RKO (cell line): ENCODE results near the gene DPP7.

ENCODE experiments used
- DNase-seq: peaks from one replicate; pipeline ENCODE4 v3.0.0-alpha.2; 2016; ENCODE audit warnings: low spot score

DPP7 gene

DNA sequence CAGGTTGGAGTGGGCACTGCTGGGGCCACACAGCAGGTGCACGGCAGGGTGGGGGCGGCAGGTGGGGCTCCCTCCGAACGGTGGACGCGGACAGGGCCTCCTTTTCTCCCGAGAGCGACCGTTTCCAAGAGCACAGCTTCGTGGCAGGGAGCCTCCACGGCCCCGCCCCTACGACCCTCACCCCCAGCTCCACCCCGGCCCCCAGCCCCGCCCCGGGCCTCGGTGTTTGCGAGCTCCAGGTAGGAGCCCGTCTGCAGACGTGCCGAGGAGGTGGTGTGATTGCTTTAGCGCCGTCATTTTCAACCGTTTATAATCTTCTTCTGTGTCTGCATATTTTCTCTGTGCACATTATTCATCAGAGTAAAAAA lies 33.2 kb upstream of the DPP7 start:
- DNase-seq, result no peak

DNA sequence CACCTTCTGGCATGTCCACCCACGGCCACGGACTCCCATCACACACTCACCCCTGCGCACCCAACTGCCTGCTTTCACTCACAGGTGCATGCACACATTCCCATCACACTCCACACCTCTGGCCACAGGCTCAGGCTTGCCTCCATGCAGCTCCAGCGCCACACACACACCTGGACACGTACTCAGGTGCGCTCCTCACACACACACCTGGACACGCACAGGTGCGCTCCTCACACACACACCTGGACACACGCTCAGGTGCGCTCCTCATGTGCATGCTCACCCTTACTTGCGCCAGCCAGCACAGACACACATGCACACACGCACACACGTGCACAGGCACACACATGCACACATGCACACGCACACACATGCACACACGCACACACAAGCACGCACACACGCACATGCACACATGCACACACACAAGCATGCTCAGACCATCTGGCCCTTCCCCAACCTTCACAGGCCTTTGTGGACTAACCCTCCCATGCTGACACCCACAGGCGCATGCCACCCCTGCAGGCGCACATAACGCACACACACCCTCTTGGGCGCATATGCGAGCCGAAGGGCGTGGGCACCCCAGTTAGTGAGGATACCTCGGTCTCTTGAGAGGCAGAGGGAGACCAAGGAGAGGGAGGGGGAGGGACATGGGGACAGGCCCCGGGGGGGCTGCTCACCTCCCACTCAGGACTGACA lies 32.7 kb upstream of the DPP7 start:
- no peak for DNase-seq

DNA sequence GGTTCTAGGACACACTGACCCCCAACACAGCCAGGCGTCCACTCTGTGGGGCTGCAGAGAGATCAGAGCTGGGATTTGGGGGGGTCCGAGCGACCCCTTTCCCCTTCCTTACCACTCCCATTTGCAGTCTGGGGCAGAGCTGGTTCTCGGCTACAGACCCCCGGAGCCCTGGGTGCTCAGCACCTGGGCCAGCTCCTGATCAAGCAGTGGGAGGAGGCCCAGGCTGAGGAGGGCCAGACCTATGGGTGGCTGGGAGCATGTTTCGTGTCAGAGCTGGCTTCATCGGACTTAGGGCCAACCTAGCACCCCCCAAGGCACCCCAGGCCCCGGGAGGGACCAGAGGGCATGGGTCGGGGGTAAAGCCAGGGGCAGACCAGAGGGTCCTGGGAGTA lies 32.0 kb upstream of the DPP7 start:
- no peak for DNase-seq

DNA sequence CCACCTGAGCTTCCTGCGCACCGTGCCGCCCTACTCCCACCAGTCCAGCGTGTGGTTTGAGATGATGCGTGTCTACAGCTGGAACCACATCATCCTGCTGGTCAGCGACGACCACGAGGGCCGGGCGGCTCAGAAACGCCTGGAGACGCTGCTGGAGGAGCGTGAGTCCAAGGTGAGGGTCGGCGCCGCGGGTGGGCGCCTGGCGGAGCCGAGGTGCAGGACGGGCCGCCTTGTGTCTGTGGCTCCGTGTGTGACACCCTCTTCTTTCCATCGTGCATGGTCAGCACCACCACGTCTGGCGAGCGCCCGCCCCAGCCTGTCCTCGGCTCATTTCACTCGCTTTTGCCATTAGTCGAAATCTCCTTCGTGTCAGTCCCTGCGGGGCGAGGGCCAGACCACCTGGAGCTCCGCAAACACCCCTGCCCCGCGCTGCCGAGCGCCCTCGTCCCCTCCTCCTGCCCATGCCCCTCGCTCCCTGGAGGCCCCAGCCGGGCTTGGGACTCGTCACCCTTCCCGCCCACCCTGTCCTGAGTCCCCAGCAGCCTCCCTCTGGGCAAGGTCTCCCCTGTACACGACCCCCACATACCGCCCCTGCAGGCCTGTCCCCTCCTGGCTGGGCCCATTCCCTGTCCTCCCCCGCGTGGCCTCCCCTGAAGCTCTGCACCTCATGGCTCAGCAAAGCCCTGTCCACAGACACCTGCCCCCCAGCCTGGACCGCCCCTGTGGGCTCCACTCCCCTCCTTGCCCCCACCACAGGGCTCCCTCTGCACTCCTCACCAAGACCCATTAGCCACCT lies 31.4 kb upstream of the DPP7 start:
- DNase-seq, result no peak

DNA sequence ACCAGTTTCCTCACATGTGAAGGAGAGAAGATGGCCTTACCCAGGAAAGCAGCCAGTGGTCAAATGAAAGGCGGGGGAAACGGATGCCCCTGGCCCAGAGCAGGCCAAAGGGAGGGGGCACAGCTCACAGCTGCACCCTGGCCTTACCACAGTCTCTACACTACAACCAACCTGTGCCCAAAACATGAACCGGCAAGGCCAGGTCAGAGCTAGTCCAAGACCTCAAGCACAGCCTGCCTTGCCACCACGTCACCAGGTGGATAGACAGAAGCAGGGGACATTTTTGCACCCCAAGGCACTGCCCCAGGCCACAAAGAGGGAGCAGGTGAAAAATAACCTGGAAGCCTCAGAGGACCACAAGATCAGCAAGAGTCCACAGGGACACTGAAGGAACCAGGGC lies 28.9 kb upstream of the DPP7 start:
- DNase-seq, result no peak

DNA sequence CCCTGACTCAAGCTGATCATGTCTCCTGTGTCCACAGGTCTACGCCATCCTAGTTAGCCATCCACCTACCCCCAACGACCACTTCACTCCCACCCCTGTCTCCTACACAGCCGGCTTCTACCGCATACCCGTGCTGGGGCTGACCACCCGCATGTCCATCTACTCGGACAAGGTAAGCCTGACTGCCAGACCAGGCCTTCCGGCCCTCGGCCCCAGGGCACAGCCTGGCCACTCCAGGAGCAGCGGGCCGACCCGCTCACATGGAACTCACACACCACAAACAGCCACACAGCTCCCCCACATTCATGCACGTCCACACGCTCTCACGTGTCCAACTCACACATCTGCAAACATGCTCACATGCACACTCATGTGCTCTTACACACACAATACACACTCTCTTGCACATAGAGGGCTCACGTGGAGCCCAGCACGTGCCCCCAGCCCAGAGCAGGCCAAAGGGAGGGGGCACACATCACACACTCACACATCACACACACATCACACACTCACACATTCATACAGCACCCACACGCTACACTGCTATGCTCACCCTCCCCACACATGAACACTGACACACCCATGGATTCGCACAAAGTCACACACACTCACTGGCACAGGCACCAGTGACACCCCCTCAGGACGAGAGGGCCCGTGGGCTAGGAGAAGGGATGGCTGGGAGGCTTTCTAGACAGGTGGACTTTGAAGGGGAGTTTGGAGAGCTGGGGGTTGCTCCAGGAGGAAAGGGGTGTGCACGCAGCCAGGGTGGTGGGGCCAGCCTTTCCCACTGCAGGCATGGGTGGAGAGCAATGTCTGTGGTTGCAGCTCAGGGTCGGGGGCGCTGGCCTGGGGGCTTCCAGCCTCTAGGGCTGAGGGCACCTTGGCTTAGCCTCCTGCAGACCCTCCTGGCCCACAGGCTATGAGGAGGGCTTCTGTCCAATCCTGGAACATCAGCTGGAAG lies 27.7 kb upstream of the DPP7 start:
- DNase-seq, result no peak

DNA sequence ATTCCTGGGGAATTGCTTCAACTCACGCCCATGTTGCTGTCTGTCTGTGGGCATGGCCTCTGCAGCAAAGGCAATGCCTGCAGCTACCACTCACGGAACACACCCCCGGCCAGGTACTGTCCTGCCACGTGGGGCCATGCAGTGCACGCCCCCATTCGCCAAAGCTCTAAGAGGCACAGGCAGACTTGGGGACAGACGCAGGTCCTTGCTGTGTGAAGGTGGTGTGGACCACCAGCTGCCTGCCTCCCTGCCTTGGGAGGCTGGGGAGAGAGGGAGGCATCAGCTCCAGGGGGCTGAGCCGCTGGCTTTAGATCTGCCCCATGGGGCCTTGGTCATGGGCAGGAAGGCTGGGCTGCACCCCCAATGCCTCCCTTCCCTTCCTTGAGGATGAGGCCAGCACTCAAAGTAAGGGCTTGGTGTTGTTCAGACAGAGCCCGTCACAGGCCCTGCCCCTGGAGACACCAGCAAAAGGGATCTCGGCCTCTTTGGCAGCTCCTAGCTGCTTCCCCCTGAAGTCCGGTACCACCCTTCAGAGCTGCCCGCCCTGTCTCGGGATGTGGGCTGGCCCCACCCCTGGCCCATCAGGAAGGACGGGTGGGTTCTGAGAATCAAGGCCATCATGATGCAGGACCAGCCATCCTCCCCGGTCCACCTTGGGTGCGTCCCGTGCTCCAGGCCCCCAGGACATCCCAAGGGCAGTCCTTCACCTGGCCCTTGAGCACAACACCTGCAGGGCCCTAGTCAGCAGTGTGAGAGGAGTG lies 26.7 kb upstream of the DPP7 start:
- DNase-seq, result no peak

DNA sequence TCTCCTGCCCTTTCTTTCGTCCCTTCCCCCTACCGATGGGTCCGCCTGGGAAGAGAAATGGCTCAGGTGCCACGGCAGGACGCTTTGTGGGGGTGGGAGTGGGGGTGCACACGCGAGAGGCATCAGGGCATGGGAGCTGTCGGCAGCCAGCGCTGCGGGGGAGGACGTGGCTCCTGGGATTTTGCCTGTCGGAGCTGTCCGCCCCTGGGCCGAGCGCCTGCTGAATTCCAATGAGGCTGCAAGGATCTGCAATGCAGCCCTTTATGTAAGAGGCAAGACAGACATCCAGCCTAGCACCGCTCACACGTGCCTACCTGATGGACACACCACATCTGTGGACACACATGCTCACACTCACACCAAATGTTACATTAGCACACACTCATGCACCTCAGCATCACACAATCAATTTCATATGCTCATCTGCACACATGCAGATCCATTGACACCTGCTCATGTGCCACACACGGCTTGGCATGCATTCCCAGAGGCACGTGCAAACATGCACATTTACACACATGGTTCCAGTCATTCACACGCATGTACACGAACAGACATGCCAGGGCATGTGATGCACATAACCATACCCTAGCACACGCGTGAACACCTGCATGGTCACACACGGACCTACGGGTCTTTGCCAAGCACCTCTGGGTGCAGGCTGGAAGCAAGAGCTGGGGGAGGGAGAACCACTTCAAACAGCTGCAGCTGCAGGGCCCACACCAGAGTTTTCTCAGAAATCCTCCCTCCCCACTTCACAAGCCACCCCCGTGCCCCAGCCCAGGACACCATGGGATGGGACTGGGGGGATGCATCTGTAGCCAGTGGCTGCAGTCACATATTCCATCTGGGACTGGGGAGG lies 25.8 kb upstream of the DPP7 start:
- no peak for DNase-seq

DNA sequence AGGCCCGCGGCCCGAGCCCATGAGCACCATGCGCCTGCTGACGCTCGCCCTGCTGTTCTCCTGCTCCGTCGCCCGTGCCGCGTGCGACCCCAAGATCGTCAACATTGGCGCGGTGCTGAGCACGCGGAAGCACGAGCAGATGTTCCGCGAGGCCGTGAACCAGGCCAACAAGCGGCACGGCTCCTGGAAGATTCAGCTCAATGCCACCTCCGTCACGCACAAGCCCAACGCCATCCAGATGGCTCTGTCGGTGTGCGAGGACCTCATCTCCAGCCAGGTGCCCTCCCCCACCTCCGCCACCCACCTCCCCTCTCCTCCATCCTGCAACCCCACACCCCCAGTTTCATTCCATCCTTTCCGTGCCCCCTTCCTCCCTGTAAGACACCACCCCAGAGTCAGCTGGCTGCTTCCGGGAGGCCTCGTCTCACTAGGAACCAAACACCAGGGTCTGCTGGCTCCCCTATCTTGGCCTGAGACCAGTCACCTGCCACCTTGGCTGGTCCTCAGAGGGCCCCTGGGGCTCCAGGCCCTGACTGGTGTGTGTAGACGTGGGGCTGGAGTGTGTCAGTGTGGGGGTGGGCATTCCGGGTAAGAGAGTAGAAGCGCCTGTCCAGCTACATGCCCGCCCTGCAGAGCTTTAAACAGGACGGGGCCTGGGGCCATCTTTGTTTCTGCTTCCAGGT lies 25.1 kb upstream of the DPP7 start:
- no peak for DNase-seq

DNA sequence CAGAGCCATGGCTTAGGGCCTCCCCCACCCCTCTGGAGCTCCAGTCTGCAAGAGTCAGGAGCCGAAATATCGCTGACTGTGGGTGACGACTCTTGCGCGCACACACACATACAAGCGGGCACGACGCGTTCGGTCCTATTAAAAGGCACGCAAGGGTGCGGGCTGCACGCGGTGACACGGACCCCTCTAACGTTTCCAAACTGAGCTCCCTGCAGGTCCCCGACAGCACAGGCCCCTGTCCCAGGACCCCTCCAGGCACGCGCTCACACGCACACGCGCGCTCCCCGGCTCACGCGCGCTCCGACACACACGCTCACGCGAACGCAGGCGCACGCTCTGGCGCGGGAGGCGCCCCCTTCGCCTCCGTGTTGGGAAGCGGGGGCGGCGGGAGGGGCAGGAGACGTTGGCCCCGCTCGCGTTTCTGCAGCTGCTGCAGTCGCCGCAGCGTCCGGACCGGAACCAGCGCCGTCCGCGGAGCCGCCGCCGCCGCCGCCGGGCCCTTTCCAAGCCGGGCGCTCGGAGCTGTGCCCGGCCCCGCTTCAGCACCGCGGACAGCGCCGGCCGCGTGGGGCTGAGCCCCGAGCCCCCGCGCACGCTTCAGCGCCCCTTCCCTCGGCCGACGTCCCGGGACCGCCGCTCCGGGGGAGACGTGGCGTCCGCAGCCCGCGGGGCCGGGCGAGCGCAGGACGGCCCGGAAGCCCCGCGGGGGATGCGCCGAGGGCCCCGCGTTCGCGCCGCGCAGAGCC lies 24.4 kb upstream of the DPP7 start, which contains the start of gene GRIN1:
Gene GRIN1 (plus strand): TSS at position 433 of the 746 bp plus-strand sequence. CDS start 333 bp downstream, outside the sequence.
- no peak for DNase-seq

DNA sequence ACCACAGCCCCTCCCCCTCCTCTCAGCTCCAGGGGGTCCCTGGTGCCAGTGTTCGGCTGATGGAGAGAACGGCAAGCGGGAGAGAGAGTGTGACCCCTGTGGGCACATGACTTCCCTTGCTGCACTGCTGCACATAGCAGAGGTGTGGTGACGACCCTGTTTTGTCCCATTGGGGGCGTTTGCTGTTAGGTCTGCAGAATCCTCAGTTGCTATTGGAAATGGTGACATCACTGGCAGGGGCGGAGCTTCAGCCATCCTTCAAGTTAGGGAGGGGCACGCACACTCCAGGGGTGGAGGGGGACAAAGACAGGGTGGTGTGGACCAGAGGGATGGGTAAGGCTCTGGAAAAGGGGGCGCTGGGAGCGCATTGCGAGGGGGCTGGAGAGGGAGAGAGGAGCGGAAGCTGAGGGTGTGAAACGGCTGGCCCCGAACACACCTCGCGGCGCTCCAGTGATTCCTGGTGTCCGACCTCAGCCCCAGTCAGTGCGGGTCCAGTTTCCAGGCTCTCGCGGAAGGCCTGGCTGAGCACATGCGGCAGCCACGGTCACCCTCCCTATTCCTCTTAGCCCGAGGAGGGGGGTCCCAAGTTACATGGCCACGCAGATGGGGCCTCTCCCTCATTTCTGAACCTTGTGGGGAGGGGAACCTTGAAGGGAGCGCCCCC lies 23.7 kb upstream of the DPP7 start:
- no peak for DNase-seq

DNA sequence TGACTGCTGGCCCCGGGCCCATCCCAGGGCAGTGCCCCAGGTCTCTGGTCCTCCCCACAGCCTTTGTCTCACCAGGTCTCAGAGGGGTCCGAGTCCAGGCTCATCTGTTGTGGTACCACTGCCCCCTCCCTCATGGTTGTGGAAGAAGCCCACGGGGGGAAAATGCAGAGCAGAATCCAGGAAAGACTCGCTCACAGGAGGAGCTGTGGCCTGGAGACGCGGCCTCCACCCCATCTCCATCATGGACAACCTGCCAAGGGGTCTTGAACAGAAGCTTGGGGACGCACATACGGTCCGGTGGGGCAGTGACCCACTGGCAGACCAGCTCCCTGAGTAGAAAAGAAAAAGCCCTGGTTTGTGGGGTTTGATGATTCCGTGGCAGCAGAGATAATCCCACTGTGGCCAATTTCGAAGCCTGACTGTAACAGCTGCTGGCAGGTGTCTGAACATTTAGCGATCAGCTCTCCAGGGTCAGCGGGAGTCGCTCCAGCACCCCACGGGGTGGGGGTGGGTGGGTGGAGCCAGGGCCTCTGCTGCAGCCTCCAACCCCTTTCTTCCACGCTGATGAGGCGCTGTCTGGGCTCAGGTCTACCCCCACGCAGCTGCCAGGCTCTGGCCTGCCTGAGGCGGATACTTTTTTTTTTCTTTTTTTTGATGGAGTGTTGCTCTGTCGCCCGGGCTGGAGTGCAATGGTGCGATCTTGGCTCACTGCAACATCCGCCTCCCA lies 22.5 kb upstream of the DPP7 start:
- no peak for DNase-seq

DNA sequence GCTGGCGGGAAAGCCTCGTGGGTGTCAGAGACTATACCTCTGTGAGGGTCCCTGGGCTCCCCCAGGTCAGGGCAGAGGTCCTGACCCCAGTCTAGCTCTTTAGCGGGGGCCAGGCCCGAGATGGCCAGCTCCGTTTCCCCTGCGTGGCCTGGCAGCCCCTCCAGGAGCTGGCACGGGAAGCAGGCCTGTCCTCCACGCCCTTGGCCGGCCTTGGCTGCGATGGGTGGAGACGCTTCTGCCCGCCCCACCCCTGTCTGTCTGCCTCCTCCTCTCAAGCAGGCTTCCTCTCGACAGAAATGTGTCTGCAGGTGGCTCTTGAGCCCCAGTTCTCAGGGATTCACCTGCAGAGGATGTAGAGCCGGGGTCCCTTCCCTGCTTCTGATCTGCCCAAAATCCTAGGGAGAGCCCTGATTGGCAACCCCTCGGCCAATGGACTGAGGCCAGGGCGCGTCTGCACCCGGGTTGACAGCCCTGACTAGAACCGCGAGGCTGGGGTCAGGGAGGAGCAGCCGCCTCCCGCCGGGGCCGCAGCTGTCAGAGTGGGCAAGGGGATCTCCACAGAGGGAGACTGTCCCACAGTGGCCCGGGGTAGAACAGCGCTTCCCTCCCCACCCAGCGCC lies 21.8 kb upstream of the DPP7 start:
- DNase-seq, result no peak

DNA sequence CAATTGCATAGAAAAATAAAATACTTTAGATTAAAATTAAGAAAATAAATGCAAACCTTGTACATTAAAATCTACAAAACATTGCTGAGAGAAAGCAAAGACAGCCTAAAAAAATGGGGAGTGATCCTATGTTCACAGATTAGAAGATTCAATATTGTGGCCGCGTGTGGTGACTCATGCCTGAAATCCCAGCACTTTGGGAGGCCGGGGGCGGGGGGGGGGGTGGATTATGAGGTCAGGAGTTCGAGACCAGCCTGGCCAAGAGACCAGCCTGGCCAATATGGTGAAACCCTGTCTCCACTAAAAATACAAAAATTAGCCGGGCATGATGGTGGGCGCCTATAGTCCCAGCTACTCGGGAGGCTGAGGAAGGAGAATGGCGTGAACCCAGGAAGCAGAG lies 20.6 kb upstream of the DPP7 start:
- DNase-seq, result peak; percentile 54

DNA sequence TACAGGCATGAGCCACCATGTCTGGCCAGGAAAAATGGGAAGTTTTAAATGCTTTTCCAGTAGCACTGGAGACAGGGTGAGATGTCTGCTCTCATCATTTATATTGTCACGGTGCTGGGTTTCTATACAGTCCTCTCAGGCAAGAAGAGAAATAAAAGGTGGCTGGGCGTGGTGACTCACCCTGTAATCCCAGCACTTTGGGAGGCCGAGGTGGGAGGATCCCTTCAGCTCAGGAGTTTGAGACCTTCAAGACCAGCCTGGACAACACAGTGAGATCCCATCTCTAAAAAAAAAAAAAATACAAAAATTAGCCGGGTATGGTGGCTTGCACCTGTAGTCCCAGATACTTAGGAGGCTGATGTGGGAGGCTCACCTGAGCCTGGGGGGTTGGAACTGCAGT lies 19.7 kb upstream of the DPP7 start:
- no peak for DNase-seq

DNA sequence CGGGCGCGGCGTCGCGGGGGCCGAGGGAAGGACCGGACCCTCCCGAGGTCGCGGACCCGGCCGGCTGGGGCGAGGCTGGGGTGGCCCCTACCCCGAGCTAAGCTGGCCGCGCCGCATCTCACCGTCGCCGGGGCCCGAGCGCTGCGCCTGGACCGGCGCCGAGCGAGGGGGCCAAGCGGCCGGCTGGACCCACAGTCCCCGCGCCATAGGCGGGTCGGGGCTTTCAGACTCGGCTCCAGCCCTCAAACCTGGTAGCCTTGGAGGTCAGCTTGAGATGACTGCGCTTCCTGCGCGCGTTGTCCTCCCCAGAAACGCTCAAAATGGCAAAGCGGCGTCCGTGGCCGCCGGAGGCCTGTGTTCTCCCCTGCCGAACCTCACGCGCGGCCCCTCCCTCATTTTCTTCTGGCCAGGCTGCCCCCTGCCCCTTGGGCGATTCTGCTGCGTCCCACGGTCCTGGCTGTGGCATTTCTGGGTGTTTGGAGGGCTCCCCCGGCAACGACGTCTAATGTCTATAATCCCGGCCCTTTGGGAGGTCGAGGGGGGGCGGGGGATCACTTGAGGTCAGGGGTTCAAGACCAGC lies 15.7 kb upstream of the DPP7 start:
- DNase-seq, result no peak

DNA sequence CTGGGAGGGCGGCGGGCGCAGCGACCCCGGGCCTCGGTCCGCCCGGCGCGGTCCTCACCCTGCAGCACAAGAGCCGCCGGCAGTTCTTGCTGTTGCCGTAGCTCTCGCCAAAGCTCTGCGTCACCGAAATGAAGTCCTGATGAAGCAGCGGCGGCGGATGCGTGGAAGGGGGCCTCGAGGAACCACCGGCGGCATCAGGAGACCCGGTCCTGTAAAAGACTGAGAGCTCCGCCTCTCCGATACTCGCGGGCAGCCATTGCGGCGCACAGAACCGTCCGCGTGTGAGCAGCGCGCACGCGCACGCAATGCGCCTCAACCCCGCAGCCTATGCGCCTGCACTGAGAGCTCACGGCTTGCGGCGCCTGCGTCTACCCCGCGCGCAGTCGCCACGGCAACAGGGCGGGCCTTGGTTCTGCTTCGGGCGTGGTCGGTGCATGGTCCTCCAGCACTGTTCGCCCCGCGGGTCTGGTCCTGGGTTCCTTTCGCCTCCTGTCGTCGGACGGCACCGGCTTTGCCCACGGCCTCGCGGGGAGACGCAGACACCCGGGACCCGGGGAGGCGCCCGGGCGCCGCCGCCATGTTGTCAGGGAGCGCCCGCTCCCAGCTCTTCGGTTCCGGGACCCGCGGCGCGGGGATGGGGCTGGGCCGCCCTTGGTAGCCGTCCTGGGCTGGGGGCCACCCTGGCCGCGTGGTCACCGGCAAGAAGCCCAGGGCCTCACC lies 15.1 kb upstream of the DPP7 start:
- peak; percentile 97 for DNase-seq
